H1 (cell line): ENCODE measurements around the gene OGFOD3. TPM values are rescaled to one million over a fixed set of nuclear protein-coding genes. Genes with fewer than 3 reads are reported as not detected.

ENCODE experiments used
- BCL11A ChIP-seq, 2 experiments: IDR thresholded peaks; one replicate each; pipeline ENCODE4 v1.6.1; 2011; ENCODE audit warnings: low read depth in 2 of 2, low read length in 2 of 2, mild to moderate bottlenecking in 2 of 2
- CBX8 ChIP-seq: fragments of 300-800, 300-1000 bp; sonication (generic); IDR thresholded peaks from 2 replicates; pipeline ENCODE4 v1.7.1; 2016; ENCODE audit warnings: low read depth, low read length, borderline replicate concordance
- CHD2 ChIP-seq: IDR thresholded peaks from 2 replicates; pipeline ENCODE4 v1.6.1; 2012; ENCODE audit warnings: low read length, improper control_type of control experiment
- FOSL1 ChIP-seq: IDR thresholded peaks from 2 replicates; pipeline ENCODE4 v1.6.1; 2011; ENCODE audit warnings: mild to moderate bottlenecking, low read depth, low read length, moderate library complexity; ENCODE audit not compliant: insufficient read depth
- NRF1 ChIP-seq: IDR thresholded peaks from 2 replicates; pipeline ENCODE4 v1.6.1; 2011; ENCODE audit warnings: mild to moderate bottlenecking, low read depth, low read length, improper control_type of control experiment
- RAD21 ChIP-seq, 2 experiments: IDR thresholded peaks in 1 of 2; conservative IDR thresholded peaks in 1 of 2; 2 replicates each; pipeline ENCODE4 v1.6.1; 2011; ENCODE audit warnings: low read depth in 2 of 2, low read length in 2 of 2, improper control_type of control experiment in 1 of 2, inconsistent platforms in 1 of 2, mild to moderate bottlenecking in 1 of 2, moderate library complexity in 1 of 2
- TCF12 ChIP-seq: IDR thresholded peaks from 2 replicates; pipeline ENCODE4 v1.6.1; 2011; ENCODE audit warnings: low read depth, mild to moderate bottlenecking, low read length
- ZNF274 ChIP-seq: IDR thresholded peaks from 2 replicates; pipeline ENCODE4 v1.7.0; 2012; ENCODE audit warnings: low read length, borderline replicate concordance; ENCODE audit errors: extremely low read depth
- polyA plus RNA-seq, 7 experiments: library from polyadenylated mRNA; depleted of rRNA in 3 of 7; stranded (reverse) in 5 of 7; unstranded in 2 of 7; fragments of >200 nt in 5 of 7; fragments of 200-250 nt in 2 of 7; gene quantifications; 1 replicate in 5 of 7; 2 replicates in 1 of 7; 4 replicates in 1 of 7; pipeline versions ENCODE4 v1.2.1 to v1.2.3, GENCODE V29; 2011 to 2013; ENCODE audit warnings: missing spikeins in 2 of 7, mixed read lengths in 2 of 7
- total RNA-seq: library from RNA; stranded (reverse); fragmentation: NEBNext Ultra II Directional; extraction: Animal tissue kit (Norgen Biotek cat#: 25700); gene quantifications from 2 replicates; pipeline ENCODE4 v1.2.1, GENCODE V29; 2021
- TF ChIP-seq, protein P1 (sequence below), 3 experiments: IDR thresholded peaks; 1 replicate in 2 of 3; 2 replicates in 1 of 3; pipeline versions ENCODE4 v1.5.1 to v1.6.1; 2011; ENCODE audit warnings: low read length in 3 of 3, mild to moderate bottlenecking in 3 of 3, inconsistent platforms in 2 of 3, low read depth in 1 of 3, moderate library complexity in 1 of 3; ENCODE audit not compliant: insufficient read depth in 1 of 3; ENCODE audit errors: control extremely low read depth in 1 of 3

Gene OGFOD3
- total and polyA plus RNA-seq, 2 of the 8 experiments (the other 6 are each of a cell fraction or from before 2014, with no cell fraction given) = 21.1 to 21.8 TPM

GRCh38 chr17:82436601-82437324 lies 18.4 kb upstream of the OGFOD3 start (continued):
- TF ChIP-seq, protein P1, sequence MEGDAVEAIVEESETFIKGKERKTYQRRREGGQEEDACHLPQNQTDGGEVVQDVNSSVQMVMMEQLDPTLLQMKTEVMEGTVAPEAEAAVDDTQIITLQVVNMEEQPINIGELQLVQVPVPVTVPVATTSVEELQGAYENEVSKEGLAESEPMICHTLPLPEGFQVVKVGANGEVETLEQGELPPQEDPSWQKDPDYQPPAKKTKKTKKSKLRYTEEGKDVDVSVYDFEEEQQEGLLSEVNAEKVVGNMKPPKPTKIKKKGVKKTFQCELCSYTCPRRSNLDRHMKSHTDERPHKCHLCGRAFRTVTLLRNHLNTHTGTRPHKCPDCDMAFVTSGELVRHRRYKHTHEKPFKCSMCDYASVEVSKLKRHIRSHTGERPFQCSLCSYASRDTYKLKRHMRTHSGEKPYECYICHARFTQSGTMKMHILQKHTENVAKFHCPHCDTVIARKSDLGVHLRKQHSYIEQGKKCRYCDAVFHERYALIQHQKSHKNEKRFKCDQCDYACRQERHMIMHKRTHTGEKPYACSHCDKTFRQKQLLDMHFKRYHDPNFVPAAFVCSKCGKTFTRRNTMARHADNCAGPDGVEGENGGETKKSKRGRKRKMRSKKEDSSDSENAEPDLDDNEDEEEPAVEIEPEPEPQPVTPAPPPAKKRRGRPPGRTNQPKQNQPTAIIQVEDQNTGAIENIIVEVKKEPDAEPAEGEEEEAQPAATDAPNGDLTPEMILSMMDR (IDR thresholded peaks at IDR 0.05; ENCODE audit: control extremely low read depth in 1 of 3, insufficient read depth in 1 of 3, low read depth in 1 of 3, low read length in 3 of 3) = no peak
- no peak for TF ChIP-seq FOSL1
- no peak for TF ChIP-seq CBX8
- TF ChIP-seq BCL11A (IDR thresholded peaks at IDR 0.05; ENCODE audit: low read depth in 2 of 2, low read length in 2 of 2) = no peak
- no peak for TF ChIP-seq ZNF274
- TF ChIP-seq RAD21 (IDR thresholded peaks at IDR 0.05 in 1 of 2, conservative IDR thresholded peaks at IDR 0.05 in 1 of 2; ENCODE audit: low read depth in 2 of 2, low read length in 2 of 2) = no peak
- no peak for TF ChIP-seq NRF1
- no peak for TF ChIP-seq TCF12
- no peak for TF ChIP-seq CHD2
- TF ChIP-seq, all 59 proteins: peak for 0
